Gastrocnemius medialis (tissue), 4 donors: ENCODE data around the gene USE1.

Experiments
- POLR2A ChIP-seq, 2 donors: fragments of 450-650 bp; IDR thresholded peaks; one replicate each; pipeline ENCODE4 v1.6.1; 2017; ENCODE audit warnings: antibody characterized with exemption in 2 of 2, mild to moderate bottlenecking in 2 of 2, moderate library complexity in 2 of 2
- TF ChIP-seq, protein P1 (sequence below), 5 experiments: fragments of 450-650 bp in 3 of 5; fragments of 200-600 bp in 2 of 5; sonication (generic) in 2 of 5; IDR thresholded peaks in 4 of 5; conservative IDR thresholded peaks in 1 of 5; 1 replicate in 4 of 5; 2 replicates in 1 of 5; pipeline ENCODE4 v1.5.1; 2016 to 2019; ENCODE audit warnings: antibody characterized with exemption in 5 of 5, mild to moderate bottlenecking in 3 of 5, moderate library complexity in 3 of 5

DNA sequence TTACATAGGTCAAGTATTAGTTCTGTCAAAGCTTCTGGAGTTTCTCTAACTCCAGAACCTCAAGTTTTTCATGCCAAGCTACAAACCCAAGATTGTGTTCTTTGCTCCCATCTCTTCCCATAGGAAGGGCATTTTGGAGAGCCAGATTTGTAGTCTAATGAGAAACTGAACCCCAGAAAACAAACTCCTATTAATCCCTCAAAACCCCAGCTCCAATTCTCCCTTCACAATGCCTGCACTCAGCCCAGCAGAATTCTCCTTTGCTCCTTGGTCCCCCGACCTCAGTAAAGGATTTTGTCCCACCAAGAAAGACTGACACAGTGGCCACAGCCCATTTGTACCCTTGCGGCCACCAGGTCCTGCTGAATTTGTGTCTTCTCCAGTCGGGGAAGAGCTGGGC is 41.0 kb downstream of the USE1 start:
- TF ChIP-seq, protein P1, sequence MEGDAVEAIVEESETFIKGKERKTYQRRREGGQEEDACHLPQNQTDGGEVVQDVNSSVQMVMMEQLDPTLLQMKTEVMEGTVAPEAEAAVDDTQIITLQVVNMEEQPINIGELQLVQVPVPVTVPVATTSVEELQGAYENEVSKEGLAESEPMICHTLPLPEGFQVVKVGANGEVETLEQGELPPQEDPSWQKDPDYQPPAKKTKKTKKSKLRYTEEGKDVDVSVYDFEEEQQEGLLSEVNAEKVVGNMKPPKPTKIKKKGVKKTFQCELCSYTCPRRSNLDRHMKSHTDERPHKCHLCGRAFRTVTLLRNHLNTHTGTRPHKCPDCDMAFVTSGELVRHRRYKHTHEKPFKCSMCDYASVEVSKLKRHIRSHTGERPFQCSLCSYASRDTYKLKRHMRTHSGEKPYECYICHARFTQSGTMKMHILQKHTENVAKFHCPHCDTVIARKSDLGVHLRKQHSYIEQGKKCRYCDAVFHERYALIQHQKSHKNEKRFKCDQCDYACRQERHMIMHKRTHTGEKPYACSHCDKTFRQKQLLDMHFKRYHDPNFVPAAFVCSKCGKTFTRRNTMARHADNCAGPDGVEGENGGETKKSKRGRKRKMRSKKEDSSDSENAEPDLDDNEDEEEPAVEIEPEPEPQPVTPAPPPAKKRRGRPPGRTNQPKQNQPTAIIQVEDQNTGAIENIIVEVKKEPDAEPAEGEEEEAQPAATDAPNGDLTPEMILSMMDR (IDR thresholded peaks at IDR 0.05 in 4 of 5, conservative IDR thresholded peaks at IDR 0.05 in 1 of 5), result no peak
- no peak for TF ChIP-seq POLR2A (IDR thresholded peaks at IDR 0.05)
